ENCODE measurements around the gene AZIN2.
A peak's percentile ranks its signal among the peaks of the same experiment; 100 is the strongest.
"Not testable (repeated sequence)": the region's sequence is repeated elsewhere in the genome, so short reads cannot be mapped to it uniquely, and the experiment has no call there.

The AZIN2 gene

DNA sequence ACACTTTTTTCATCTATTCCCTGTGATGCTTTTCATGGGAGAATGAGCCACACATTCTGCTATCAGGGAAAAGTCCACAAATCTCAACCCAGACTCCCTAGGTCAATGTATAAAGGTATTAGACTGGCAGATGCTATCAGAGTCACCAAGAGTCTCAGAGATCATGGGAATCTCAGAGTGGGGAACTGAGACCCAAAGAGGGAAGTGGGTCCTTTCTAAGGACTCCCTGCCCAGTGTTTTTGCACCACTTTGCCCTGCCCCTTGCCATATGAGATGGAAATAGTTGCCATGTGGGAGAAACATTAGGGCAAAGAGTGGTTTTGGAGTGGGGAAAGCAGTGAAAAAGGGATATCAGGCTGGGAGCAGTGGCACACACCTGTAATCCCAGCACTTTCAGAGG is 19.1 kb upstream of the AZIN2 start:
- Histone ChIP-seq H3K27ac (ENCODE audit: low read length) (no peak overlapping the region), H3K36me3 (ENCODE audit: control insufficient read depth in 1 of 2, insufficient read depth in 2 of 2, low read length in 2 of 2) (no peaks in the 10 kb centered on the region), H3K4me1 (ENCODE audit: control insufficient read depth in 1 of 2, insufficient read depth in 2 of 2, low read length in 2 of 2) (peaks cover 0 to 7% of the 10 kb centered on the region in 2 donors), H3K27me3 (ENCODE audit: low read depth, low read length) (no peaks in the 10 kb centered on the region), H3K9me3 (ENCODE audit: control insufficient read depth in 1 of 2, low read length in 2 of 2) (peaks cover 9 to 34% of the 10 kb centered on the region in 2 donors), H3K4me3 (ENCODE audit: low read depth in 1 of 2, low read length in 2 of 2) (no peak overlapping the region)

DNA sequence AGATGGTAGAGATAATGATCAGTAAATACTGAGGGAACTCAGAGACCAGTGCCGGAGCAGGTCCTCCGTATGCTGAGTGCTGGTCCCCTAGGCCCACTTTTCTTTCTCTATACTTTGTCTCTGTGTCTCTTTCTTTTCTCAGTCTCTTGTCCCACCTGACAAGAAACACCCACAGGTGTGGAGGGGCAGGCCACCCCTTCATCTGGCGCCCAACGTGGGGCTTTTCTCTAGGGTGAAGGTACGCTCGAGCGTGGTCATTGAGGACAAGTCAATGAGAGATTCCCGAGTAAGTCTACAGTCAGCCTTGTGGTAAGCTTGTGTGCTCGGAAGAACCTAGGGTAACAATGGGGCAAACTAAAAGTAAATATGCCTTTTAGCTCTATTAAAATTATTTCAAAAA is 16.7 kb upstream of the AZIN2 start:
- H3K9me3 ChIP-seq (ENCODE audit: control insufficient read depth in 1 of 2, low read length in 2 of 2): peaks cover 9 to 34% of the 10 kb centered on the region in 2 donors
- H3K4me3 ChIP-seq (ENCODE audit: low read depth in 1 of 2, low read length in 2 of 2); H3K36me3 ChIP-seq (ENCODE audit: control insufficient read depth in 1 of 2, insufficient read depth in 2 of 2, low read length in 2 of 2); H3K27ac ChIP-seq (ENCODE audit: low read length); H3K27me3 ChIP-seq (ENCODE audit: low read depth, low read length); H3K4me1 ChIP-seq (ENCODE audit: control insufficient read depth in 1 of 2, insufficient read depth in 2 of 2, low read length in 2 of 2): not testable (repeated sequence)

GRCh38 chr1:33065301-33065700 is 15.7 kb upstream of the AZIN2 start:
- no peaks in the 10 kb centered on the region for H3K36me3 ChIP-seq (ENCODE audit: control insufficient read depth in 1 of 2, insufficient read depth in 2 of 2, low read length in 2 of 2)
- peaks cover 9 to 34% of the 10 kb centered on the region in 2 donors for H3K9me3 ChIP-seq (ENCODE audit: control insufficient read depth in 1 of 2, low read length in 2 of 2)
- H3K27ac ChIP-seq (ENCODE audit: low read length): no peak overlapping the region
- no peaks in the 10 kb centered on the region for H3K27me3 ChIP-seq (ENCODE audit: low read depth, low read length)
- H3K4me3 ChIP-seq (ENCODE audit: low read depth in 1 of 2, low read length in 2 of 2): no peak overlapping the region
- H3K4me1 ChIP-seq (ENCODE audit: control insufficient read depth in 1 of 2, insufficient read depth in 2 of 2, low read length in 2 of 2): peaks cover 0 to 7% of the 10 kb centered on the region in 2 donors

DNA sequence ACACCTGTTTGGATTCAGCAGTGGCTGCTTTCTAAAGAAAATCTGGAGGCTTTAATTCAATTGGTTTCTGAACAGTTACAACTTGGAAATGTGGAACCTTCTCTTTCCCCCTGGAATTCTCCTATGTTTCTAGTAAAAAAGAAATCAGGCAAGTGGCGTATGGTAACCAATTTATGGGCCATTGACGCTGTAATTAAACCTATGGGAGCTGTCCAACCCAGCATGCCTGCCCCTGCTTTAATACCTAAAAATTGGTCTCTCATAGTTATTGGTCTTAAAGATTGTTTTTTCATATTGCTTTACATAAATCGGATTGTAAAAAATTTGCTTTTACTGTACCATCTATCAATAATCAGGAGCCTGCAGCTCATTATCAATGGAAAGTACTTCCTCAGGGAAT is 14.5 kb upstream of the AZIN2 start:
- H3K27ac ChIP-seq (ENCODE audit: low read length); H3K36me3 ChIP-seq (ENCODE audit: control insufficient read depth in 1 of 2, insufficient read depth in 2 of 2, low read length in 2 of 2); H3K4me1 ChIP-seq (ENCODE audit: control insufficient read depth in 1 of 2, insufficient read depth in 2 of 2, low read length in 2 of 2); H3K4me3 ChIP-seq (ENCODE audit: low read depth in 1 of 2, low read length in 2 of 2); H3K27me3 ChIP-seq (ENCODE audit: low read depth, low read length): not testable (repeated sequence)
- peaks cover 9 to 34% of the 10 kb centered on the region in 2 donors for H3K9me3 ChIP-seq (ENCODE audit: control insufficient read depth in 1 of 2, low read length in 2 of 2)

DNA sequence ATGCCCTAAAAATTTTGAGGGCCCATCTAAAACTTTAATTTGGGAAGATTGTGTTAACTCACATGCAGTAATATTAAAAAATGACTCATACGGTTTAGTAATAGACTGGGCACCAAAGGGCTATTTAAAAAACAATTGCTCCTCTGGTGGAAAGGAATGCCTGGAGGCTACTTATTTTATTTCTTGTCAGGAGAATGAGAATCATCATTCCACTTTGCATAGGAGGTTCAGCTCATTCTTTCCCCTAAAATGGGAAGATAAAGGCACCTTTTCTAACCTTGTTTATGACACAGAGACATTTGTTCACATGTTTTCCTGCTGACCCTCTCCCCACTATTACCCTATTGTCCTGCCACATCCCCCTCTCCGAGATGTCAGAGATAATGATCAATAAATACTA is 12.8 kb upstream of the AZIN2 start:
- H3K4me1 ChIP-seq (ENCODE audit: control insufficient read depth in 1 of 2, insufficient read depth in 2 of 2, low read length in 2 of 2); H3K36me3 ChIP-seq (ENCODE audit: control insufficient read depth in 1 of 2, insufficient read depth in 2 of 2, low read length in 2 of 2); H3K4me3 ChIP-seq (ENCODE audit: low read depth in 1 of 2, low read length in 2 of 2); H3K27me3 ChIP-seq (ENCODE audit: low read depth, low read length); H3K27ac ChIP-seq (ENCODE audit: low read length): not testable (repeated sequence)
- H3K9me3 ChIP-seq (ENCODE audit: control insufficient read depth in 1 of 2, low read length in 2 of 2): peaks cover 9 to 26% of the 10 kb centered on the region in 2 donors

DNA sequence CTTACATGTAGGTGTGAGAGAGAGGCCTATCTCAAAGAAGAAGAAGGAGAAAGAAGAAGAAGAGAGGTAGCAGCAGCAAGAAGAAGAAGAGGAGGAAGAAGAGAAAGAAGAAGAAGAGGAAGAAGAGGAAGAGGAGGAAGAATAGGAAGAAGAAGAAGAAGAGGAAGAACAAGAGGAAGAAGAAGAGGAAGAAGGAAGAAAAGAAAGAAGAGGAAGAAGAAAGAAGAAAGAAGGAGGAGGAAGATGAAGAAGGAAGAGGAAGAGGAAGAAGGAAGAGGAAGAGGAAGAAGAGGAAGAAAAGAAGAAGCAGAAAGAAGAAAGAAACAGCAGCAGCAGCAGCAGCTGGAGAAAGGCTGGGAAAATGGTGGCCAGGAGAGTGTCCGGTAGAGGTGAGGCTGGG is 10.3 kb upstream of the AZIN2 start:
- H3K27ac ChIP-seq (ENCODE audit: low read length): no peak overlapping the region
- no peaks in the 10 kb centered on the region for H3K27me3 ChIP-seq (ENCODE audit: low read depth, low read length)
- H3K4me3 ChIP-seq (ENCODE audit: low read depth in 1 of 2, low read length in 2 of 2): no peak overlapping the region

GRCh38 chr1:33072707-33073106 is 8.2 kb upstream of the AZIN2 start:
- no peak overlapping the region for H3K27ac ChIP-seq (ENCODE audit: low read length)
- H3K27me3 ChIP-seq (ENCODE audit: low read depth, low read length): no peaks in the 10 kb centered on the region
- no peaks in the 10 kb centered on the region for H3K4me1 ChIP-seq (ENCODE audit: control insufficient read depth in 1 of 2, insufficient read depth in 2 of 2, low read length in 2 of 2)
- no peak overlapping the region for H3K4me3 ChIP-seq (ENCODE audit: low read depth in 1 of 2, low read length in 2 of 2)
- H3K9me3 ChIP-seq (ENCODE audit: control insufficient read depth in 1 of 2, low read length in 2 of 2): no peaks in the 10 kb centered on the region
- H3K36me3 ChIP-seq (ENCODE audit: control insufficient read depth in 1 of 2, insufficient read depth in 2 of 2, low read length in 2 of 2): no peaks in the 10 kb centered on the region

More for the DNA sequence above, 10.3 kb upstream of the AZIN2 start:
- H3K4me1 ChIP-seq (ENCODE audit: control insufficient read depth in 1 of 2, insufficient read depth in 2 of 2, low read length in 2 of 2): no peaks in the 10 kb centered on the region
- H3K9me3 ChIP-seq (ENCODE audit: control insufficient read depth in 1 of 2, low read length in 2 of 2): peaks cover 0 to 3% of the 10 kb centered on the region in 2 donors
- H3K36me3 ChIP-seq (ENCODE audit: control insufficient read depth in 1 of 2, insufficient read depth in 2 of 2, low read length in 2 of 2): no peaks in the 10 kb centered on the region

GRCh38 chr1:33074193-33074945 is 6.6 kb upstream of the AZIN2 start:
- no peaks in the 10 kb centered on the region for H3K4me1 ChIP-seq (ENCODE audit: control insufficient read depth in 1 of 2, insufficient read depth in 2 of 2, low read length in 2 of 2)
- no peak overlapping the region for H3K27ac ChIP-seq (ENCODE audit: low read length)
- H3K9me3 ChIP-seq (ENCODE audit: control insufficient read depth in 1 of 2, low read length in 2 of 2): no peaks in the 10 kb centered on the region
- H3K4me3 ChIP-seq (ENCODE audit: low read depth in 1 of 2, low read length in 2 of 2): no peak overlapping the region
- no peaks in the 10 kb centered on the region for H3K36me3 ChIP-seq (ENCODE audit: control insufficient read depth in 1 of 2, insufficient read depth in 2 of 2, low read length in 2 of 2)
- H3K27me3 ChIP-seq (ENCODE audit: low read depth, low read length): no peaks in the 10 kb centered on the region

GRCh38 chr1:33078030-33078591 is 2.8 kb upstream of the AZIN2 start:
- Histone ChIP-seq H3K36me3 (ENCODE audit: control insufficient read depth in 1 of 2, insufficient read depth in 2 of 2, low read length in 2 of 2) (no peaks in the 10 kb centered on the region), H3K27me3 (ENCODE audit: low read depth, low read length) (no peaks in the 10 kb centered on the region), H3K4me3 (ENCODE audit: low read depth in 1 of 2, low read length in 2 of 2) (no peak overlapping the region), H3K4me1 (ENCODE audit: control insufficient read depth in 1 of 2, insufficient read depth in 2 of 2, low read length in 2 of 2) (peaks cover 0 to 18% of the 10 kb centered on the region in 2 donors), H3K27ac (ENCODE audit: low read length) (no peak overlapping the region), H3K9me3 (ENCODE audit: control insufficient read depth in 1 of 2, low read length in 2 of 2) (no peaks in the 10 kb centered on the region)

- Histone ChIP-seq H3K9me3 (ENCODE audit: control insufficient read depth in 1 of 2, low read length in 2 of 2) (no peaks in the 10 kb centered on the region), H3K27me3 (ENCODE audit: low read depth, low read length) (no peaks in the 10 kb centered on the region), H3K4me1 (ENCODE audit: control insufficient read depth in 1 of 2, insufficient read depth in 2 of 2, low read length in 2 of 2) (peaks cover 0 to 18% of the 10 kb centered on the region in 2 donors), H3K4me3 (ENCODE audit: low read depth in 1 of 2, low read length in 2 of 2) (peak overlapping the region; percentile 74 to 77), H3K27ac (ENCODE audit: low read length) (no peak overlapping the region), H3K36me3 (ENCODE audit: control insufficient read depth in 1 of 2, insufficient read depth in 2 of 2, low read length in 2 of 2) (no peaks in the 10 kb centered on the region)
These were observed 580 bp upstream of the AZIN2 start for GRCh38 chr1:33080373-33080772.

GRCh38 chr1:33081554-33082305 is 777 bp downstream of the AZIN2 start:
- H3K27me3 ChIP-seq (ENCODE audit: low read depth, low read length): no peaks in the 10 kb centered on the region
- no peaks in the 10 kb centered on the region for H3K9me3 ChIP-seq (ENCODE audit: control insufficient read depth in 1 of 2, low read length in 2 of 2)
- H3K27ac ChIP-seq (ENCODE audit: low read length): no peak overlapping the region
- H3K4me3 ChIP-seq (ENCODE audit: low read depth in 1 of 2, low read length in 2 of 2): peak overlapping the region; percentile 74 to 77
- H3K4me1 ChIP-seq (ENCODE audit: control insufficient read depth in 1 of 2, insufficient read depth in 2 of 2, low read length in 2 of 2): peaks cover 0 to 18% of the 10 kb centered on the region in 2 donors
- no peaks in the 10 kb centered on the region for H3K36me3 ChIP-seq (ENCODE audit: control insufficient read depth in 1 of 2, insufficient read depth in 2 of 2, low read length in 2 of 2)
